LHCN-M2 (cell line): Measurements from ENCODE around the gene OR13C8. TPM values are rescaled to one million over a fixed set of nuclear protein-coding genes. Genes with fewer than 3 reads are reported as not detected.
"Not testable (repeated sequence)": the region's sequence is repeated elsewhere in the genome, so short reads cannot be mapped to it uniquely, and the experiment has no call there.

ENCODE experiments used
- DNase-seq: peaks from one replicate; pipeline ENCODE4 v3.0.0-alpha.2; 2012; ENCODE audit warnings: low read depth
- polyA plus RNA-seq: library from polyadenylated mRNA; unstranded; fragments of >200 nt; gene quantifications from one replicate; pipeline ENCODE4 v1.2.1, GENCODE V29; 2012; ENCODE audit warnings: missing spikeins
- total RNA-seq: library from RNA; depleted of rRNA; stranded (reverse); fragments of >200 nt; gene quantifications from 2 replicates; pipeline ENCODE4 v1.2.3, GENCODE V29; 2014; rRNA removed

OR13C8 gene
- total RNA-seq = not detected in 2 replicates
- polyA plus RNA-seq = not detected

GRCh38 chr9:104568868-104569267 is at the start of gene OR13C8:
Gene OR13C8, plus strand, starts transcription at chr9:104569168. Its CDS starts 0 bp downstream, at chr9:104569168.
- no peak for DNase-seq

DNA sequence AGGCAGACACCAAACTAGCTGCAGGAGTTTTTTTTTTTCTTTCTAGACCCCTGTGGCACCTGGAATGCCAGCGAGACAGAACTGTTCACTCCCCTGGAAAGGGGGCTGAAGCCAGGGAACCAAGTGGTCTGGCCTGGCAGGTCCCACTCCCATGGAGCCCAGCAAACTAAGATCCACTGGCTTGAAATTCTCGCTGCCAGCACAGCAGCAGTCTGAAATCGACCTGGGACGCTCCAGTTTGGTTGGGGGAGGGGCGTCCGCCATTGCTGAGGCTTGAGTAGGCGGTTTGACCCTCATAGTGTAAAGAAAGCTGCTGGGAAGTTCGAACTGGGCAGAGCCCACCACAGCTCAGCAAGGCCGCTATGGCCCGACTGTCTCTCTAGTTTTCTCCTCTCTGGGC is 48.7 kb upstream of the OR13C8 start:
- not testable (repeated sequence) for DNase-seq

GRCh38 chr9:104527109-104527508 is 41.9 kb upstream of the OR13C8 start, which contains the start of gene OR13C4:
Gene OR13C4, minus strand, starts transcription at chr9:104527209. Its CDS starts 0 bp downstream, at chr9:104527209.
- no peak for DNase-seq

- DNase-seq = no peak
These were observed 32.2 kb upstream of the OR13C8 start, which contains the start of gene OR13C3 for GRCh38 chr9:104536756-104537155. Gene OR13C3, minus strand, starts transcription at chr9:104536856. Its CDS starts 133 bp downstream, at chr9:104536723.

GRCh38 chr9:104539275-104539674 is 29.7 kb upstream of the OR13C8 start:
- no peak for DNase-seq

DNA sequence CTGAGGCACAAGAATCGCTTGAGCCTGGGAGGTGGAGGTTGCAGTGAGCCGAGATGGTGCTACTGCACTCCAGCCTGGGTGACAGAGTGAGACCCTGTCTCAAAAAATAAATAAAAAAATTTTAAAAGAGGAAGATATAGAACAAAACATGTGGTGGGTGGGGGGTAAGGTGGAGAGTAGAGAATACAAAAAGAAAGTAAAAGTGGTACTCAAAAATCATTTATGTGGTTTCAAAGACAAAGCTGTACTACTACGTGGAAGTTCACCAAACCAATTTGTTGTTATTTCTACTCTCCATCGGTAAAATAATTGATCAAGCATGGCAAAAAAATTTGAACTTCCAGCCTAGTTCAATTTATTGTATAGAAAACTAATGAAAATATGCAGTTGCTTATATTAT is 24.3 kb upstream of the OR13C8 start:
- DNase-seq = no peak

GRCh38 chr9:104553261-104553660 is 15.7 kb upstream of the OR13C8 start:
- DNase-seq = peak; percentile 75

- peak; percentile 10 for DNase-seq
These were observed 13.4 kb upstream of the OR13C8 start for GRCh38 chr9:104555521-104555920.

GRCh38 chr9:104556830-104557634 is 11.9 kb upstream of the OR13C8 start:
- DNase-seq = no peak

- DNase-seq = no peak
These were observed 4.6 kb upstream of the OR13C8 start for GRCh38 chr9:104564358-104564757.

- no peak for DNase-seq
These were observed 3.6 kb downstream of the OR13C8 start for GRCh38 chr9:104572612-104573011.

GRCh38 chr9:104575456-104575855 is 6.5 kb downstream of the OR13C8 start:
- DNase-seq = peak; percentile 13

- DNase-seq = no peak
These were observed 8.3 kb downstream of the OR13C8 start for GRCh38 chr9:104577263-104577662.

- DNase-seq = no peak
These were observed 11.6 kb downstream of the OR13C8 start for GRCh38 chr9:104580562-104580961.

- DNase-seq = peak; percentile 4
These were observed 17.7 kb downstream of the OR13C8 start for GRCh38 chr9:104586496-104587180.

DNA sequence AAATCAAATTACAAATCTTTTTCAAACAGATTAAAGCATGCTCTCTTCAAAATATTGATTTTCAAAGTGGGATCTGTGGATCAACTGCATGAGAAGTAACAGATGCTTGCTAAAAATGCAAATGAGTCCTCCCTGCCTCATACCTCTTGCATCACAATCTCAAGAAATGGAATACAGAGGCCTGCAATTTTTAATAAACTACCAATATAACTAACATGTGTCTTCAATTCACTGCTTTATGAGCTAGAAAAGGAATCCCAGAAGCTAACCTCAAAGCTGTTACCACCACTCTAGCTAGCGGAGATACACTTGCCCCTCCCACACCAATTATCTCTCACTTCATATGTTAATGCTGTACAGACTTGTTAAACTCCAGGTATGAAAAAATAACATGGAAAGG is 20.7 kb downstream of the OR13C8 start:
- DNase-seq = no peak

DNA sequence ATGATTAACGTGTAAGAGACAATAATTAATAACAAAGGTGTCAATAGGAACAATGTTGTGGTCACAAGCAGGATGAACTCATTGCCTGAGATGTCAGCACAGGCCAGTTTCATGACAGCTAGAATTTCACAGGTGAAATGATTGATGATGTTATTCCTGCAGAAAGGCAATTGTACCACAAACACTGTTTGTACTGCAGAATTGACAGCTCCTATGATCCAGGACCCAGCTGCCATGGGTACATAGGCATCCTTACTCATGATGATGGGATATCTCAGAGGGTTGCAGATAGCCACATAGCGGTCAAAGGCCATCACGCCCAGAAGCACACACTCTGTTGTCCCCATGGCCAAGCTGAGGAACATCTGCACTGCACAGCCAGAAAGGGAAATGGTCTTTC is 29.8 kb downstream of the OR13C8 start:
- DNase-seq = not testable (repeated sequence)

DNA sequence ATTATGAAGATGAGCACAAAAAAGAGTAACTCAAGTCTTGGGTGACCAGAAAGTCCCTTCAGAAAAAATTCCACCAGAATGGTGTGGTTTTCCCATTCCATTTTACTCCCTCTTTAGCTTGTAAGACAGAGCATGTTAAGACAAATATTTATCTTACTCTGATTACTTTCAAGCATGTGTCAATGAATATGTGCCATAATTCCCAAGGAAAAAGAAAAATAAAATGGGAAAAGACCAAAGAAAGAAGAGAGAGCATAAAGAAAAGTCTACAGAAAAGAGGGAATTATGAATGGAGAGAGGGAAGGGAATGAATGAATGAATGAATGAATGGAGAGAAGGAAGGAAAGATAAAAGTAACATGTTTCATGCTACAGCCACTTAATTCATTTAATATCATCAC is 30.3 kb downstream of the OR13C8 start, which contains the start of gene OR13C5:
OR13C5 (minus strand) TSS at position 101 of the 400 bp plus-strand sequence; CDS start at position 101, 0 bp downstream.
- DNase-seq = not testable (repeated sequence)

GRCh38 chr9:104604801-104605200 is 35.8 kb downstream of the OR13C8 start:
- DNase-seq = no peak

- DNase-seq = not testable (repeated sequence)
These were observed 36.6 kb downstream of the OR13C8 start, which contains the start of gene OR13C2 for GRCh38 chr9:104605527-104605926. Gene OR13C2, minus strand, starts transcription at chr9:104605627. Its CDS starts 0 bp downstream, at chr9:104605627.

DNA sequence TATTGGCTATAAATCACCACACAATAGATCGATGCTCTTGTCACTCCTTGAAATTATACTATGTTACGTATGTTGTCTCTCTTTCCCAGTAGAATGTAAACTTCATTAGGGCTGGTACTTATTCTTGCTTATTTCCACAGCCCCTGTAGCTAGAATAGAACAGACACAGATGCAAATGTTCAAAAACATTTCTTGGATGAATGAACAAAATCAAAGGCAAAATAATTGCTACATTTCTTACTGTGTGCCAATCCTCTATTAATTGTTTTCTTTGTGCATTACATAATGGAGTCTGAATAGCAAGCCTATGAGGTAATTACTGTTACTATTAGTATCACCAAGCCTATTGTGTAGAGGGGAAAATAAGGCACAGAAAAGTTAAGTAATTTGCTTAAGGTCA is 37.2 kb downstream of the OR13C8 start:
- DNase-seq = no peak

- no peak for DNase-seq
These were observed 39.4 kb downstream of the OR13C8 start for GRCh38 chr9:104608336-104608735.
